ENCODE results near the gene CDCA8.

DNA sequence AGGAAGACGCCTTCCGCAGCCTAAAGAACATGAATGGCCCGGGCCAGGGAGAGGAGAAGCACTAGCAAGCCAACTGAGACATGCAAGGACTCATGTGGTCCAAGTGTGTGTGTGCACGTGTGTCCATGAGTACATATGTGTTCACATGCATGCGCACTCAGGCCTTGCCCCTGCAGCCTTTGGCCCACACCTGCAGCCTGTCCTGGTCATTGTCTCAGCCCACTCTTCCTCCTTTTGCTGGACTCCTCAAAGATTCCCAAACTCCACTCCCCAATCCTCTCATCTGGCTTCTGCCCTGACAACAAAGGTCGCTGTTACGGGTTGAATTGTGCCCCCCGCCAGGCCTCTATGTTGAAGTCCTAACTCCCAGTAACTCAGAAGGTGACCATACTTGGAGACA, 21.9 kb downstream of the CDCA8 start:
- TF ChIP-seq, protein P1, sequence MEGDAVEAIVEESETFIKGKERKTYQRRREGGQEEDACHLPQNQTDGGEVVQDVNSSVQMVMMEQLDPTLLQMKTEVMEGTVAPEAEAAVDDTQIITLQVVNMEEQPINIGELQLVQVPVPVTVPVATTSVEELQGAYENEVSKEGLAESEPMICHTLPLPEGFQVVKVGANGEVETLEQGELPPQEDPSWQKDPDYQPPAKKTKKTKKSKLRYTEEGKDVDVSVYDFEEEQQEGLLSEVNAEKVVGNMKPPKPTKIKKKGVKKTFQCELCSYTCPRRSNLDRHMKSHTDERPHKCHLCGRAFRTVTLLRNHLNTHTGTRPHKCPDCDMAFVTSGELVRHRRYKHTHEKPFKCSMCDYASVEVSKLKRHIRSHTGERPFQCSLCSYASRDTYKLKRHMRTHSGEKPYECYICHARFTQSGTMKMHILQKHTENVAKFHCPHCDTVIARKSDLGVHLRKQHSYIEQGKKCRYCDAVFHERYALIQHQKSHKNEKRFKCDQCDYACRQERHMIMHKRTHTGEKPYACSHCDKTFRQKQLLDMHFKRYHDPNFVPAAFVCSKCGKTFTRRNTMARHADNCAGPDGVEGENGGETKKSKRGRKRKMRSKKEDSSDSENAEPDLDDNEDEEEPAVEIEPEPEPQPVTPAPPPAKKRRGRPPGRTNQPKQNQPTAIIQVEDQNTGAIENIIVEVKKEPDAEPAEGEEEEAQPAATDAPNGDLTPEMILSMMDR (IDR thresholded peaks at IDR 0.05; ENCODE audit: low read length), result no peak
- TF ChIP-seq EZH2 (IDR thresholded peaks at IDR 0.05; ENCODE audit: borderline replicate concordance, low read length), result no peak

Data from OCI-LY1 (cell line).